AG04449 (cell line): ENCODE results near the gene CLASRP.

Source experiments
- CTCF ChIA-PET: fragments of 350-600 bp; formaldehyde crosslinking; extraction: SDS; loops from one replicate; lab custom pipeline; 2021; ENCODE audit warnings: antibody characterized with exemption; lab: Yijun Ruan, JAX
- POLR2A ChIA-PET: fragments of 400-600, 350-600 bp; formaldehyde crosslinking; extraction: SDS; loops from one replicate; lab custom pipeline; 2020; ENCODE audit warnings: antibody characterized with exemption, inconsistent platforms; lab: Yijun Ruan, JAX
- DNase-seq: peaks from one replicate; pipeline ENCODE4 v3.0.0-alpha.2; 2010; ENCODE audit warnings: low read depth, low spot score
- H3K4me3 ChIP-seq: 2 replicates; pipeline ENCODE4 v1.5.1; 2011; ENCODE audit warnings: low read depth, mild to moderate bottlenecking, control low read depth, low read length
- CTCF ChIP-seq: IDR thresholded peaks from one replicate; pipeline ENCODE4 v1.5.1; 2011; ENCODE audit warnings: mild to moderate bottlenecking, moderate library complexity, low read length, control low read depth, inconsistent platforms; ENCODE audit not compliant: insufficient read depth; ENCODE audit errors: missing control alignments

The CLASRP gene

DNA sequence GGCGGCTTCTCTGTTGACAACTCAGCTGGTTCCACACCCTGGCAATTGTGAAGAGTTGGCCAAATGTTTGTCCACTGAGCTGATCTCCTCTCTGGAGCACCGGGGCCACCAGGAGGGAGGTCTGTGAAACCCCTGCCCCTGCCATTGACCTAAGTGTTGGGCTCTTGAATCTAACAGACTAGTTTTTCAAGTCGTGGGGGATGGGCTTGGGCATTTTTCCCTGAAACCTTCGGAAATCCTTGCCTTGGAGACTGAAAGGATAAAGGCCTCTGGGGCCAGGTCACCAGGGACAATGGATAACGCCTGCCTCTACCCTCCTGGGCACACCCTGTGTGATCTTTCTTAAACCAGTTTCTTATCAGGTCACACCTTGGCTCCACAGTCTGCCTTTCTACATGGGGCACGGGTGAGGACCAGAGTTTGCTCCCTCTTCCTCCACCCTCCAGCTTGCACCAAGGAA is 41.1 kb downstream of the CLASRP start:
- peak overlapping the region; percentile 97 for H3K4me3 ChIP-seq
- POLR2A ChIA-PET: interaction anchor here (0.7 to 1.1 kb wide), 2 partner anchors 12 to 55 kb away, joined by 3 to 7 read pairs; no protein-coding TSS in a partner anchor
- CTCF ChIA-PET: interaction anchor here (0.8 to 2.6 kb wide), 3 partner anchors 10 to 169 kb away, joined by 3 to 10 read pairs (median 4); no protein-coding TSS in a partner anchor
- TF ChIP-seq CTCF: no peak
- DNase-seq: no peak

DNA sequence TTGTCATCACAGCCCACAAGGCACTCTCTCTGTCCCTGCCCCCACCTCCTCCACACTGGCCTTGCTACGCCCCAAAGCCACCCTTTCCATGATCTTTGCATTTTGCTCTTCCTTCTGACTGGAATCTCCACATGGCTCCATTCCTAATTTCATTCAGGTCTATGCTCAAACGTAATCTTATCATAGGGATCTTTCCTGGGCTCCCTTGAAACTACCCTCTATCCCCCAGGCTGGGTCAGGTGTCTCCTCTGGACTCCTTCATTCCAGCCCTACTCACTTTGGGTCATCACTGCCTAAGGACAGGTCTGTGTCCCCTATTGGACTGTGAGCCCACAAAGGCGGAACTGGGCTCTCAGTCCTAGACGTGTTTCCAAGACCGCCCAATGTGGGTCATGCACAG is 43.3 kb downstream of the CLASRP start:
- no peak for TF ChIP-seq CTCF
- POLR2A ChIA-PET: no interaction called here
- H3K4me3 ChIP-seq: no peak overlapping the region
- CTCF ChIA-PET: no interaction called here
- no peak for DNase-seq

DNA sequence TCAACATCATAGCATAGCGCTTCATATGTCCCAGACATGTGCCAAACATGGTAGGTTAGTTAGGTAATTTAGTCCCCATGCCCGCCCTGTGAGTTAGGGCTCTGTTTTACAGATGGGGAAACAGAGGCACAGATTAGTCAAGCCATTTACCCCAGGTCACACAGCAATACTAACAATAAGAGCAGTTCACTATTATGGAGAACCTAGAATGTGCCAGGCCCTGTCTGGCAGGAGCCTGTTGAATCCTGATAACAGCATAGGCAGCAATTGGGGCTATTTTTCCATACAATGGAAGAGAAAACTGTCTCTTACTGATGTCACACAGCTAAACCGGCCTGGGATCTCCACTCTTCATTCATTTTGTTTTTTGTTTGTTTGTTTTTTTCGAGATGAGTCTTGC is 47.6 kb downstream of the CLASRP start:
- DNase-seq: no peak
- CTCF ChIA-PET: no interaction called here
- POLR2A ChIA-PET: no interaction called here
- TF ChIP-seq CTCF: no peak
- H3K4me3 ChIP-seq: no peak overlapping the region

DNA sequence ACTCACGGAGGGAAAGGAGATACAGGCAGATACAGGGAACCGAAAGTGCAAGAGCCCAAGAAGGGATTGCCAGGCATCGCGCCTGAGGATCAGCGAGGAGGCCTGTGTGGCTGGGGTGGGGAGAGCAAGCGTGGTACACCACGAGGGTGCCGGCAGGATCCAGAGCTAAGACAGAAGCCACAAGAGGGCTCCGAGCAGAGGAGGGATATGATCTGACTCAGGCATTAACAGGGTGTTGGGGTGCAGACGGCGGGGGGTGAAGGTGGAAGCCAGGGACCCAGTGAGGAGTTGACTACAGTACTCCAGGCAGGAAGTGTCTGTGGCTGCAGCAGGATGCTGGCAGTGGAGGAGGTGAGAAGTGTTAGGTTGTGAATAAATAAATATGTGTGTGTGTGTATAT is 48.7 kb downstream of the CLASRP start:
- CTCF ChIA-PET: interaction anchor here (2.0 kb wide), 1 partner anchor 38 kb away, joined by 5 read pairs; no protein-coding TSS in a partner anchor
- POLR2A ChIA-PET: interaction anchor here (0.5 kb wide), 1 partner anchor 9 kb away, joined by 3 read pairs; no protein-coding TSS in a partner anchor
- TF ChIP-seq CTCF: no peak
- no peak for DNase-seq
- no peak overlapping the region for H3K4me3 ChIP-seq

- ChIA-PET POLR2A (no interaction called here), CTCF (interaction anchor here (0.7 to 5.1 kb wide), 7 partner anchors 10 to 88 kb away, joined by 3 to 37 read pairs (median 3); partner anchors contain the start of genes GEMIN7, TRAPPC6A and ZNF296)
- no peak for TF ChIP-seq CTCF
- H3K4me3 ChIP-seq: no peak overlapping the region
- DNase-seq: no peak
Measured at GRCh38 chr19:45090034-45090433, 51.2 kb downstream of the CLASRP start.

GRCh38 chr19:45090606-45091005 is 51.8 kb downstream of the CLASRP start:
- DNase-seq: no peak
- ChIA-PET CTCF (interaction anchor here (0.7 to 5.1 kb wide), 8 partner anchors 10 to 96 kb away, joined by 3 to 37 read pairs (median 4); partner anchors contain the start of genes GEMIN7, TRAPPC6A and ZNF296), POLR2A (no interaction called here)
- H3K4me3 ChIP-seq: peak overlapping the region; percentile 48; the same call in 1 of the 2 replicates
- no peak for TF ChIP-seq CTCF
